Trophoblast cell (in vitro differentiated cells and primary cell): ENCODE data around the gene NRXN3.

Experiments
- DNase-seq, 2 donors: peaks; one replicate each; pipeline ENCODE4 v3.0.0-alpha.2; 2016
- H2AFZ ChIP-seq: 2 replicates; pipeline ENCODE4 v1.6.1; 2013; ENCODE audit warnings: low read length, moderate library complexity, mild to moderate bottlenecking; ENCODE audit not compliant: insufficient read depth, poor library complexity
- H2AK5ac ChIP-seq: 2 replicates; pipeline ENCODE4 v1.6.1; 2013; ENCODE audit warnings: mild to moderate bottlenecking, low read length
- H2BK120ac ChIP-seq: 2 replicates; pipeline ENCODE4 v1.6.1; 2013; ENCODE audit warnings: low read length, mild to moderate bottlenecking, moderate library complexity; ENCODE audit not compliant: insufficient read depth, poor library complexity
- H2BK12ac ChIP-seq: 2 replicates; pipeline ENCODE4 v1.6.1; 2013; ENCODE audit warnings: mild to moderate bottlenecking, low read length, moderate library complexity
- H2BK5ac ChIP-seq: 2 replicates; pipeline ENCODE4 v1.6.1; 2013; ENCODE audit warnings: low read length, low read depth, moderate library complexity, mild to moderate bottlenecking; ENCODE audit not compliant: poor library complexity
- H3K14ac ChIP-seq: 2 replicates; pipeline ENCODE4 v1.6.1; 2013; ENCODE audit warnings: mild to moderate bottlenecking, low read length
- H3K18ac ChIP-seq: 2 replicates; pipeline ENCODE4 v1.6.1; 2013; ENCODE audit warnings: mild to moderate bottlenecking, low read length
- H3K23ac ChIP-seq: 2 replicates; pipeline ENCODE4 v1.6.1; 2013; ENCODE audit warnings: low read length
- H3K27ac ChIP-seq: 2 replicates; pipeline ENCODE4 v1.5.1; 2013; ENCODE audit warnings: low read depth, mild to moderate bottlenecking, inconsistent platforms, low read length, moderate library complexity
- H3K27me3 ChIP-seq: 2 replicates; pipeline ENCODE4 v1.6.1; 2013; ENCODE audit warnings: inconsistent platforms, mild to moderate bottlenecking, low read length, moderate library complexity; ENCODE audit not compliant: insufficient read depth
- H3K36me3 ChIP-seq, 2 experiments: 1 replicate in 1 of 2; 2 replicates in 1 of 2; pipeline ENCODE4 v1.6.1; 2013; ENCODE audit warnings: low read length in 2 of 2, mild to moderate bottlenecking in 2 of 2, moderate library complexity in 1 of 2; ENCODE audit not compliant: insufficient read depth in 2 of 2, control insufficient read depth in 1 of 2
- H3K4ac ChIP-seq: 2 replicates; pipeline ENCODE4 v1.6.1; 2013; ENCODE audit warnings: low read depth, mild to moderate bottlenecking, low read length, moderate library complexity
- H3K4me1 ChIP-seq, 2 experiments: 1 replicate in 1 of 2; 2 replicates in 1 of 2; pipeline ENCODE4 v1.6.1; 2013; ENCODE audit warnings: low read length in 2 of 2, mild to moderate bottlenecking in 2 of 2, moderate library complexity in 1 of 2; ENCODE audit not compliant: insufficient read depth in 2 of 2, control insufficient read depth in 1 of 2
- H3K4me2 ChIP-seq: 2 replicates; pipeline ENCODE4 v1.6.1; 2013; ENCODE audit warnings: inconsistent platforms, mild to moderate bottlenecking, low read length, moderate library complexity
- H3K4me3 ChIP-seq: 2 replicates; pipeline ENCODE4 v1.5.1; 2013; ENCODE audit warnings: mild to moderate bottlenecking, low read depth, low read length, inconsistent platforms
- H3K79me1 ChIP-seq: one replicate; pipeline ENCODE4 v1.6.1; 2013; ENCODE audit warnings: low read length
- H3K79me2 ChIP-seq: 2 replicates; pipeline ENCODE4 v1.6.1; 2013; ENCODE audit warnings: low read length, mild to moderate bottlenecking; ENCODE audit not compliant: control insufficient read depth, insufficient read depth, poor library complexity
- H3K9ac ChIP-seq: 2 replicates; pipeline ENCODE4 v1.6.1; 2013; ENCODE audit warnings: mild to moderate bottlenecking, low read length
- H3K9me3 ChIP-seq: 2 replicates; pipeline ENCODE4 v1.6.1; 2013; ENCODE audit warnings: low read depth, mild to moderate bottlenecking, control low read depth, inconsistent platforms, low read length; ENCODE audit not compliant: insufficient read depth
- H4K12ac ChIP-seq: 2 replicates; pipeline ENCODE4 v1.6.1; 2013; ENCODE audit warnings: low read depth, mild to moderate bottlenecking, low read length, moderate library complexity
- H4K8ac ChIP-seq: 2 replicates; pipeline ENCODE4 v1.6.1; 2013; ENCODE audit warnings: low read depth, mild to moderate bottlenecking, low read length, moderate library complexity
- H4K91ac ChIP-seq: one replicate; pipeline ENCODE4 v1.6.1; 2013; ENCODE audit warnings: low read depth, mild to moderate bottlenecking, low read length, moderate library complexity
- WGBS: extraction: QIAGEN DNeasy Blood & Tissue Kit; methylation state at CpG from one replicate; pipeline ENCODE4 v1.1.7; 2013; ENCODE audit warnings: missing lambda C conversion rate; ENCODE audit not compliant: insufficient read length, insufficient coverage; ENCODE audit errors: extremely low coverage; 5-methylcytosine and 5-hydroxymethylcytosine counted together

NRXN3 gene

DNA sequence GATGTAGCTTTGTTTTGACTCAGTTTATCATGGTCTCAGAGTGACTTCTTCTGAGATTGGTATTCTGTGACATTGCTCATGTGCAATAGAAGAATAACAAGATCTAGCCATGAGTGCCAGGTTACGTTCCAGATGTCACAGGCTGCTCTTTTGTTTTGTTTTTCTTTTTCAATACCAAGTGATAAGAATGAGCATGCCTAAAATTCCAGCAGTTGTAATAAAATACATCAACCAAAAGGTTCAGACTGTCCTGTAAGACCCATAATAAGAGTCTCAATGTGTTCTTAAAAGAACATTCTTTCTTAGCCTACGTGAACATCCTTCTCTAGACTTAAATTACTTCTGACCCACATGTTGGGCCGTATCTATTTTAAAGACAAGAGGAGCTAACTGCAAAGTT lies 1371.9 kb downstream of the NRXN3 start:
- Histone ChIP-seq H2AK5ac (no peak overlapping the region), H3K27ac (no peak overlapping the region), H3K9me3 (no peaks in the 10 kb centered on the region), H4K8ac (no peak overlapping the region), H4K12ac (no peak overlapping the region), H3K14ac (no peak overlapping the region), H3K4me2 (no peak overlapping the region), H4K91ac (no peak overlapping the region), H3K4me3 (no peak overlapping the region), H2BK5ac (no peak overlapping the region), H3K27me3 (no peaks in the 10 kb centered on the region), H2AFZ (no peak overlapping the region), H3K79me2 (peaks cover 1% of the 10 kb centered on the region), H3K4me1 (peaks cover 0 to 2% of the 10 kb centered on the region in 2 experiments), H3K9ac (no peak overlapping the region), H3K18ac (no peak overlapping the region), H2BK120ac (no peak overlapping the region), H3K36me3 (no peaks in the 10 kb centered on the region), H2BK12ac (no peak overlapping the region), H3K23ac (no peak overlapping the region), H3K79me1 (peaks cover 2% of the 10 kb centered on the region), H3K4ac (no peak overlapping the region)
- peak in 1 of 2 donors; percentile 65 for DNase-seq
- no CpG with 5 or more reads among the region's 3 CpGs for WGBS

DNA sequence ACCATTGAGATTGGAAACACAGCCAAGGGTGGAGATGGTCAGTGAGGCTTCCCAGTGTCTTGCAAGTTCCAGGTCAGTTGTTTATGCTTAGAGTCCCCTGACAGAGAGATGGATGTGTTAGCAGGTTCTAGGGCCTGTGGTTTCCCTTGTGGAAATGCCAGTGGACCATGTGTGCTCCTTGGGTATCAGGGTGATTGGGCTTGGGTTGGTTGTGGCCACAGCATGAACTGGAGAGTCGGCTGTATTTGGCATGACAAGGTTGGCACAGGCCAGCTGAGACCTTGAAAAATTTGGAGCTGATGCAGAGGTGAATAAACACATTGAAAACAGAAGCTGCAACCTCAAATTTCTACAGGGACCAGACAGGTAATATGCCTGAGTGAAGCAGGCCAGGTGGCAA lies 1373.2 kb downstream of the NRXN3 start:
- no CpG with 5 or more reads among the region's 1 CpG for WGBS
- no peak overlapping the region for H3K9ac ChIP-seq

GRCh38 chr14:79543967-79544697 lies 1374.0 kb downstream of the NRXN3 start:
- H3K4ac ChIP-seq = no peak overlapping the region

More for the DNA sequence above, 1373.2 kb downstream of the NRXN3 start:
- Histone ChIP-seq H3K4me1 (peaks cover 0 to 2% of the 10 kb centered on the region in 2 experiments), H3K36me3 (no peaks in the 10 kb centered on the region), H3K4me3 (no peak overlapping the region), H2AK5ac (no peak overlapping the region), H4K91ac (no peak overlapping the region), H3K79me2 (peaks cover 1% of the 10 kb centered on the region), H3K9me3 (no peaks in the 10 kb centered on the region), H3K4me2 (no peak overlapping the region), H4K12ac (no peak overlapping the region), H2BK12ac (peak overlapping the region; percentile 30), H3K27ac (no peak overlapping the region), H3K14ac (no peak overlapping the region), H3K4ac (no peak overlapping the region), H3K79me1 (peaks cover 2% of the 10 kb centered on the region), H3K18ac (no peak overlapping the region), H2BK120ac (no peak overlapping the region), H3K23ac (no peak overlapping the region), H4K8ac (no peak overlapping the region), H2BK5ac (no peak overlapping the region), H3K27me3 (no peaks in the 10 kb centered on the region), H2AFZ (no peak overlapping the region)
- no peak for DNase-seq

DNA sequence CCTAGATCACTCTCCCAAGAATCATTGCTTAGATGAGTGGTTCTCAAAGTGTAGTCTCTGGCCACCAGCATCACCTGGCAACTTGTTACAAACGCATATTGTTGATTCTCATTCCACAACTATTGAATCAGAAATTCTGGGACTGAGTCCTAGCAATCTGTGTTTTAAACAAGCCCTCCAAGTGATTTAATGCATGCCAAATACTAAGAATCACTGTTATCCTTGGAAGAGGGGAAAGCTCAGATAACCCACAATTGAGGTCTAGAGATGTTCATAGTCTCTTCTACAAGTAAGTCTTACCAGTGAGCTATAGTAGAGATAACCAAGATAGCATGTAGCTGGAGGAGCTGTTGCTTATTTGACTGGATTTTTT lies 1374.5 kb downstream of the NRXN3 start:
- Histone ChIP-seq H2AFZ (no peak overlapping the region), H2BK120ac (no peak overlapping the region), H3K79me1 (peaks cover 3% of the 10 kb centered on the region), H2BK12ac (no peak overlapping the region), H3K79me2 (peaks cover 1% of the 10 kb centered on the region), H3K23ac (no peak overlapping the region), H3K27ac (no peak overlapping the region), H3K4me1 (peaks cover 2% of the 10 kb centered on the region in 2 experiments), H3K4ac (no peak overlapping the region), H3K9ac (no peak overlapping the region), H3K14ac (no peak overlapping the region), H3K36me3 (no peaks in the 10 kb centered on the region), H3K4me3 (no peak overlapping the region), H4K8ac (no peak overlapping the region), H3K27me3 (no peaks in the 10 kb centered on the region), H3K4me2 (no peak overlapping the region), H3K9me3 (no peaks in the 10 kb centered on the region), H4K91ac (no peak overlapping the region), H2BK5ac (no peak overlapping the region), H3K18ac (no peak overlapping the region), H4K12ac (no peak overlapping the region), H2AK5ac (no peak overlapping the region)
- no CpG with 5 or more reads among the region's 1 CpG for WGBS
- peak in 1 of 2 donors; percentile 40 for DNase-seq

More at GRCh38 chr14:79543967-79544697, 1374.0 kb downstream of the NRXN3 start:
- H2AFZ ChIP-seq = no peak overlapping the region
- peaks cover 0 to 2% of the 10 kb centered on the region in 2 experiments for H3K4me1 ChIP-seq
- H2BK120ac ChIP-seq = no peak overlapping the region
- H3K79me1 ChIP-seq = peaks cover 2% of the 10 kb centered on the region
- peak; percentile 79 to 94 for DNase-seq
- no peak overlapping the region for H2AK5ac ChIP-seq
- WGBS = no CpG with 5 or more reads among the region's 7 CpGs
- no peak overlapping the region for H3K18ac ChIP-seq
- H3K14ac ChIP-seq = no peak overlapping the region
- no peak overlapping the region for H4K12ac ChIP-seq
- H2BK12ac ChIP-seq = no peak overlapping the region
- H3K36me3 ChIP-seq = no peaks in the 10 kb centered on the region
- H3K27me3 ChIP-seq = no peaks in the 10 kb centered on the region
- H3K27ac ChIP-seq = no peak overlapping the region
- H3K4me3 ChIP-seq = no peak overlapping the region
- no peak overlapping the region for H3K4me2 ChIP-seq
- no peak overlapping the region for H4K8ac ChIP-seq
- no peak overlapping the region for H3K23ac ChIP-seq
- no peak overlapping the region for H3K9ac ChIP-seq
- H4K91ac ChIP-seq = no peak overlapping the region
- H2BK5ac ChIP-seq = no peak overlapping the region
- H3K9me3 ChIP-seq = no peaks in the 10 kb centered on the region
- H3K79me2 ChIP-seq = peaks cover 1% of the 10 kb centered on the region
